ENCODE data around the gene LSAMP. TPM values are rescaled to one million over a fixed set of nuclear protein-coding genes. Genes with fewer than 3 reads are reported as not detected.

LSAMP gene
- total and polyA plus RNA-seq, 2 of the 4 experiments (the other 2 are of a cell fraction) = 7.9 to 8.0 TPM

DNA sequence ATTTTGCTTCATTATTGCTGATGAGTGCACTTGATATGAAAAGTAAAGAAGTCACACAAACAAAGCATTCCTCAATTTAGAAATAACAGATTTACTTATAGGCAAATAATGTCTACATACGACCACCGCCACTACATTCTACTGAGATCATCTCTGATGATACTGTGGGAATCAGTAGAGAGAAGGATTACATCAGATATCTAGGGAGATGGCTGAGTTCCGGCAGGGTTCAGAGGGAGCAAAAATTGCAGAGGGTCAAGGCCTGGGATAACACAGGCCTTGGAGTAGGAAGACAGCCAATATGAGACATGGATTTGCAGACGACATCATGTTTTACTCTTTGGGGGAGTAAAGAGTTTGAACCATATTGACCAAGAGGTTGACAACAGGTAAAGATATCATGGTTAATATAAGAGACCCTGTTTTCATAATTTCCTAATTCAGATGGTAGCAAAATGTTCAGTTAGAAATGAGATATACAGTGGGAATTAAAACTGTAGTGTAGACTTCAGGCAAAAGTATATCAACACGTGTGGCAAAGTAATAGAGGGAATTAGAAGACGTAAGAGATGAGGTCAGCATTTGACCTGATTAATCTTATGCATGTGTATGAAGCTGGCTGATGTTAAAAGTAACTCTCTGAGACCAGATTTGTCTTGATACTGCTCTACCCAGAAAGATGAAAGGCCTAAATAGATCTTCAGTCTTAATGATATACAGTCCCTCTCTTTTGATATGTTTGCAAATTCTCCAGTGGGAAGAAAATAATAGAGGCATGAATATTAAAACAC, 15.6 kb downstream of the LSAMP start:
- Histone ChIP-seq H3K27me3 (ENCODE audit: control insufficient read depth, insufficient read depth, low read length) (no peaks in the 10 kb centered on the region), H3K23ac (ENCODE audit: low read depth, low read length) (no peak overlapping the region), H2AK5ac (ENCODE audit: low read depth, low read length) (no peak overlapping the region), H2BK5ac (ENCODE audit: low read depth, low read length, poor library complexity, severe bottlenecking) (no peak overlapping the region), H3K9ac (ENCODE audit: low read depth, low read length) (no peak overlapping the region), H2BK15ac (ENCODE audit: low read depth, low read length) (no peak overlapping the region), H3K4me1 (ENCODE audit: control insufficient read depth, insufficient read depth, low read length) (no peaks in the 10 kb centered on the region), H4K91ac (ENCODE audit: insufficient read depth, low read depth, low read length) (no peak overlapping the region), H2AFZ (replicated peaks; ENCODE audit: low read length, poor library complexity) (no peak overlapping the region), H3K4ac (ENCODE audit: low read depth, low read length) (no peak overlapping the region), H3K56ac (ENCODE audit: extremely low read depth, insufficient read depth, low read length) (no peak overlapping the region), H4K20me1 (ENCODE audit: insufficient read depth, low read length) (no peaks in the 10 kb centered on the region), H4K8ac (ENCODE audit: low read depth in 2 of 2, low read length in 2 of 2) (no peak overlapping the region), H2BK120ac (ENCODE audit: low read depth, low read length) (no peak overlapping the region), H3K9me3 (ENCODE audit: control insufficient read depth, insufficient read depth, low read length) (no peaks in the 10 kb centered on the region), H3K9me1 (ENCODE audit: insufficient read depth, low read length) (no peaks in the 10 kb centered on the region), H2AK9ac (replicated peaks; ENCODE audit: low read depth, low read length, poor library complexity) (no peak overlapping the region), H3K18ac (ENCODE audit: low read depth, low read length) (no peak overlapping the region), H3K79me1 (ENCODE audit: low read depth in 1 of 2, low read length in 2 of 2) (no peaks in the 10 kb centered on the region), H3K27ac (ENCODE audit: insufficient read depth, low read length) (no peak overlapping the region), H3K14ac (replicated peaks; ENCODE audit: low read depth, low read length) (no peak overlapping the region), H3K36me3 (ENCODE audit: control insufficient read depth, insufficient read depth, low read length) (no peaks in the 10 kb centered on the region), H3K4me3 (ENCODE audit: insufficient read depth, low read depth, low read length) (no peak overlapping the region), H2BK20ac (ENCODE audit: low read depth, low read length) (no peak overlapping the region), H4K5ac (ENCODE audit: low read depth, low read length) (no peak overlapping the region), H3K4me2 (ENCODE audit: low read depth, low read length) (no peak overlapping the region)
- ChIA-PET CTCF (no interaction called here), POLR2A (ENCODE audit: unreplicated experiment) (no interaction called here)
- intact Hi-C loops (cut with micrococcal nuclease) (loop anchor here (10.0 kb wide), 1 partner anchor 55 kb away; no protein-coding TSS in a partner anchor), dilution Hi-C loops (cut with HindIII; ENCODE audit: low sequenced_read_pairs, unreplicated experiment) (no loop called here), in situ Hi-C loops (cut with MboI; ENCODE audit: low sequenced_read_pairs) (no loop called here)
- ATAC-seq (ENCODE audit: low read depth) = no peak
- BruUV-seq (replicated peaks) = no TSS peak
- no peak for TF ChIP-seq MAZ (IDR thresholded peaks at IDR 0.05; ENCODE audit: borderline replicate concordance, low read depth, low read length)
- no peak for TF ChIP-seq RFX5 (IDR thresholded peaks at IDR 0.05; ENCODE audit: low read depth, low read length)
- TF ChIP-seq, protein P1, sequence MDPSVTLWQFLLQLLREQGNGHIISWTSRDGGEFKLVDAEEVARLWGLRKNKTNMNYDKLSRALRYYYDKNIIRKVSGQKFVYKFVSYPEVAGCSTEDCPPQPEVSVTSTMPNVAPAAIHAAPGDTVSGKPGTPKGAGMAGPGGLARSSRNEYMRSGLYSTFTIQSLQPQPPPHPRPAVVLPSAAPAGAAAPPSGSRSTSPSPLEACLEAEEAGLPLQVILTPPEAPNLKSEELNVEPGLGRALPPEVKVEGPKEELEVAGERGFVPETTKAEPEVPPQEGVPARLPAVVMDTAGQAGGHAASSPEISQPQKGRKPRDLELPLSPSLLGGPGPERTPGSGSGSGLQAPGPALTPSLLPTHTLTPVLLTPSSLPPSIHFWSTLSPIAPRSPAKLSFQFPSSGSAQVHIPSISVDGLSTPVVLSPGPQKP (IDR thresholded peaks at IDR 0.05; ENCODE audit: borderline replicate concordance, low read depth, low read length) = no peak
- TF ChIP-seq, protein P2, sequence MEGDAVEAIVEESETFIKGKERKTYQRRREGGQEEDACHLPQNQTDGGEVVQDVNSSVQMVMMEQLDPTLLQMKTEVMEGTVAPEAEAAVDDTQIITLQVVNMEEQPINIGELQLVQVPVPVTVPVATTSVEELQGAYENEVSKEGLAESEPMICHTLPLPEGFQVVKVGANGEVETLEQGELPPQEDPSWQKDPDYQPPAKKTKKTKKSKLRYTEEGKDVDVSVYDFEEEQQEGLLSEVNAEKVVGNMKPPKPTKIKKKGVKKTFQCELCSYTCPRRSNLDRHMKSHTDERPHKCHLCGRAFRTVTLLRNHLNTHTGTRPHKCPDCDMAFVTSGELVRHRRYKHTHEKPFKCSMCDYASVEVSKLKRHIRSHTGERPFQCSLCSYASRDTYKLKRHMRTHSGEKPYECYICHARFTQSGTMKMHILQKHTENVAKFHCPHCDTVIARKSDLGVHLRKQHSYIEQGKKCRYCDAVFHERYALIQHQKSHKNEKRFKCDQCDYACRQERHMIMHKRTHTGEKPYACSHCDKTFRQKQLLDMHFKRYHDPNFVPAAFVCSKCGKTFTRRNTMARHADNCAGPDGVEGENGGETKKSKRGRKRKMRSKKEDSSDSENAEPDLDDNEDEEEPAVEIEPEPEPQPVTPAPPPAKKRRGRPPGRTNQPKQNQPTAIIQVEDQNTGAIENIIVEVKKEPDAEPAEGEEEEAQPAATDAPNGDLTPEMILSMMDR (conservative IDR thresholded peaks at IDR 0.05; ENCODE audit: low read depth, low read length) = no peak
- TF ChIP-seq FOS (IDR thresholded peaks at IDR 0.05; ENCODE audit: low read depth, low read length) = no peak
- TF ChIP-seq RAD21 (IDR thresholded peaks at IDR 0.05; ENCODE audit: low read length) = no peak
- TF ChIP-seq, protein P3, sequence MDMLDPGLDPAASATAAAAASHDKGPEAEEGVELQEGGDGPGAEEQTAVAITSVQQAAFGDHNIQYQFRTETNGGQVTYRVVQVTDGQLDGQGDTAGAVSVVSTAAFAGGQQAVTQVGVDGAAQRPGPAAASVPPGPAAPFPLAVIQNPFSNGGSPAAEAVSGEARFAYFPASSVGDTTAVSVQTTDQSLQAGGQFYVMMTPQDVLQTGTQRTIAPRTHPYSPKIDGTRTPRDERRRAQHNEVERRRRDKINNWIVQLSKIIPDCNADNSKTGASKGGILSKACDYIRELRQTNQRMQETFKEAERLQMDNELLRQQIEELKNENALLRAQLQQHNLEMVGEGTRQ (IDR thresholded peaks at IDR 0.05; ENCODE audit: low read depth, low read length) = no peak
- TF ChIP-seq NFE2L2 (IDR thresholded peaks at IDR 0.05; ENCODE audit: low read depth, low read length) = no peak
- no peak for TF ChIP-seq POLR2A (IDR thresholded peaks at IDR 0.05; ENCODE audit: low read depth, low read length)
- TF ChIP-seq MAFK (IDR thresholded peaks at IDR 0.05; ENCODE audit: low read depth, low read length) = no peak
- TF ChIP-seq BHLHE40 (IDR thresholded peaks at IDR 0.05; ENCODE audit: low read depth, low read length) = no peak
- TF ChIP-seq CHD1 (IDR thresholded peaks at IDR 0.05; ENCODE audit: low read depth, low read length) = no peak
- TF ChIP-seq SMC3 (IDR thresholded peaks at IDR 0.05; ENCODE audit: low read depth, low read length) = no peak
- no peak for TF ChIP-seq MXI1 (IDR thresholded peaks at IDR 0.05; ENCODE audit: borderline replicate concordance, low read depth, low read length)
- no peak for TF ChIP-seq RCOR1 (IDR thresholded peaks at IDR 0.05; ENCODE audit: insufficient replicate concordance, low read length)
- no peak for DNase-seq
- 90% methylated on average over 2 of the region's 6 CpGs; no CpG with 5 or more reads in 1 of the 2 experiments for WGBS, 2 experiments (ENCODE audit: extremely low coverage in 2 of 2, insufficient read length in 1 of 2)
